Spleen (tissue), 11 donors: Measurements from ENCODE around the gene EPHB2. TPM values are rescaled to one million over a fixed set of nuclear protein-coding genes. Genes with fewer than 3 reads are reported as not detected.

ENCODE experiments used
- DNase-seq: peaks from one replicate; pipeline ENCODE4 v3.0.0-alpha.2; 2020
- H3K27ac ChIP-seq, 8 donors: fragments of 200-600 bp; sonication (generic) in 7 of 8; 1 replicate in 4 of 8; 2 replicates in 4 of 8; pipeline versions ENCODE4 v1.5.0 to v1.8.0; 2016 to 2021; ENCODE audit warnings: inconsistent platforms in 4 of 8, mild to moderate bottlenecking in 4 of 8, moderate library complexity in 1 of 8
- H3K27me3 ChIP-seq, 7 donors: fragments of 200-600 bp; sonication (generic) in 6 of 7; replicated peaks in 1 of 7; 1 replicate in 4 of 7; 2 replicates in 3 of 7; pipeline versions ENCODE4 v1.5.0 to v1.8.0; 2016 to 2021; ENCODE audit warnings: inconsistent platforms in 3 of 7, mild to moderate bottlenecking in 1 of 7
- H3K36me3 ChIP-seq, 6 donors: fragments of 200-600 bp; sonication (generic) in 5 of 6; 1 replicate in 4 of 6; 2 replicates in 2 of 6; pipeline versions ENCODE4 v1.5.0 to v1.8.0; 2016 to 2021; ENCODE audit warnings: inconsistent platforms in 2 of 6
- H3K4me1 ChIP-seq, 6 donors: fragments of 200-600 bp; sonication (generic) in 5 of 6; 1 replicate in 3 of 6; 2 replicates in 3 of 6; pipeline versions ENCODE4 v1.5.0 to v1.8.0; 2016 to 2021; ENCODE audit warnings: inconsistent platforms in 3 of 6
- H3K4me3 ChIP-seq, 8 donors: fragments of 200-600 bp; sonication (generic) in 7 of 8; 1 replicate in 4 of 8; 2 replicates in 4 of 8; pipeline versions ENCODE4 v1.5.0 to v1.8.0; 2016 to 2021; ENCODE audit warnings: inconsistent platforms in 4 of 8, mild to moderate bottlenecking in 4 of 8, moderate library complexity in 2 of 8
- H3K9me3 ChIP-seq, 8 donors: fragments of 200-600 bp; sonication (generic) in 7 of 8; 1 replicate in 4 of 8; 2 replicates in 4 of 8; pipeline versions ENCODE4 v1.5.0 to v1.8.0; 2016 to 2021; ENCODE audit warnings: inconsistent platforms in 4 of 8
- POLR2A ChIP-seq, 3 donors: fragments of 450-650 bp; IDR thresholded peaks; one replicate each; pipeline ENCODE4 v1.5.1; 2017; ENCODE audit warnings: antibody characterized with exemption in 3 of 3, mild to moderate bottlenecking in 1 of 3
- POLR2AphosphoS5 ChIP-seq, 3 donors: sonication (generic); formaldehyde crosslinking; IDR thresholded peaks; one replicate each; pipeline ENCODE4 v1.5.1; 2017; ENCODE audit warnings: antibody characterized with exemption in 3 of 3
- WGBS, 5 donors: extraction: QIAGEN DNeasy Blood & Tissue Kit in 3 of 5; methylation state at CpG; one replicate each; pipeline versions ENCODE4 v1.1.5 to v1.1.7; 2013 to 2018; 5-methylcytosine and 5-hydroxymethylcytosine counted together
- intact Hi-C: fragments of 100-400 bp; cut with DNase I; formaldehyde crosslinking; loops from one replicate; pipeline ENCODE4 v1.15.0; 2023; ENCODE audit warnings: low total_unique reads
- polyA plus RNA-seq, 3 donors: library from polyadenylated mRNA; stranded (reverse); fragments of 200-250 nt; gene quantifications; one replicate each; pipeline ENCODE4 v1.2.1, GENCODE V29; 2013
- total RNA-seq, 7 donors: library from RNA; depleted of rRNA in 3 of 7; stranded (reverse); fragments of >200 nt in 3 of 7; fragmentation: NEBNext Ultra II Directional in 4 of 7; extraction: Animal tissue kit (Norgen Biotek cat#: 25700) in 4 of 7; gene quantifications; one replicate each; pipeline versions ENCODE4 v1.1.0 to v1.2.1, GENCODE V29; 2016 to 2021
- TF ChIP-seq, protein P1 (sequence below), 11 experiments: fragments of 200-600 bp in 7 of 11; fragments of 450-650 bp in 4 of 11; sonication (generic) in 4 of 11; IDR thresholded peaks in 8 of 11; conservative IDR thresholded peaks in 3 of 11; 1 replicate in 7 of 11; 2 replicates in 4 of 11; pipeline versions ENCODE4 v1.4.0 to v1.8.0; 2016 to 2021; ENCODE audit warnings: antibody characterized with exemption in 11 of 11, inconsistent platforms in 4 of 11, mild to moderate bottlenecking in 1 of 11
- donor health status: healthy with polysubstance abuse.
- donor health status: DM: no; HTN: no; CAD: no; lungs with moderate emphysema.
- donor health status: DM: no; HTN: no; CAD: no.
- donor health status: Bipolar disorder and iron deficiency.
- donor health status: healthy.
- donor health status: DM: no; HTN: no; CAD: no.
- donor health status: DM: yes; HTN: yes; CAD: no.

Gene EPHB2
- total and polyA plus RNA-seq, 10 donors, result 0.67 to 9.3 (median 6.3) TPM

DNA sequence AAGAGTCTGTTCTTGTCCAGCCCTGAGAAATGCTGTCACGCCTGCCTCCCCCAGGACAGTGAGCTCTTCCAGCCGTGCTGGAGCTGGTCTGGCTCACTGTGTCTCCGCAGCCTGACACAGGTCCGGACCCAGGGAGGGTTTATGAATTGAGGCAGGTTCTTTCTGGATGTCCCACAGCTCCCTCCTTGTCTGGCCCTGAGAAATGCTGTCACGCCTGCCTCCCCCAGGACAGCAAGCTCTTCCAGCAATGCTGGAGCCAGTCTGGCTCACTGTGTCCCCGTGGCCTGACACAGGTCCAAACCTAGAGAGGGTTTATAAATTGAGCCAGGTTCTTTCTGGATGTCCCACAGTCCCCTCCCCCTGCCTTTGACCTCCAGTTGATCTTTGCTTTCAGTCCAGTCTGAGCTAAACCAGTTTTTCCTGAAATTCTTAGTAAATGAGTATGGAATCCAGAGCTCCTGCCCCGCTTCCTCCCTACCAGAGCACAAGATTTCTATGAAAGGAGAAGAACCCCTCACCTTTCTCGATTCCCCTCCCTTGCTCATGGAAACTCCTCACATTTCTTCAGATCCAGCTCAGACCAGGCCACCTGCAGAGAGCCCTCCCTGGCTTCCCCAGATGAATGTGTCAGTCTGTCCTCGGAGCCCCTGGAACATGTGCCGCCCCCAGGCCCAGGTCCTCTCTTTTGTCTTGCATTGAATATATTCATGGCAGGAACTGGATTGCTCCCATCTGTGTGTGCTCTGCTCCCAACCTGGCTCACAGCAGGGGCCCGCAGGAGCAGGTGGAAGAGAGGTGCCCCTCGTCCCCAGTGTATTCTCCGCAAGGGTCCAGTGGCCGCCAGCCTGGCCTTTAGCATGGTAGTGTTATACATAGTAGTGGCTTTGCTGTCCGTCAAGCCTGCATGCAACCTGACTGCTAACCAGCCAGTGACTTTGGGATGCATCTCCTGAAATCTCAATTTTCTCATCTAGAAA, 116.3 kb downstream of the EPHB2 start:
- 71 to 89% (median 83%) methylated on average over 11 to 15 of the region's 15 CpGs for WGBS, 5 donors
- Histone ChIP-seq H3K9me3 (no peaks in the 10 kb centered on the region), H3K27me3 (peaks cover 0 to 7% (median 0%) of the 10 kb centered on the region in 7 donors), H3K36me3 (no peaks in the 10 kb centered on the region), H3K4me1 (no peaks in the 10 kb centered on the region), H3K27ac (peak overlapping the region in 1 of 8 donors; percentile 30), H3K4me3 (no peak overlapping the region)
- TF ChIP-seq, protein P1, sequence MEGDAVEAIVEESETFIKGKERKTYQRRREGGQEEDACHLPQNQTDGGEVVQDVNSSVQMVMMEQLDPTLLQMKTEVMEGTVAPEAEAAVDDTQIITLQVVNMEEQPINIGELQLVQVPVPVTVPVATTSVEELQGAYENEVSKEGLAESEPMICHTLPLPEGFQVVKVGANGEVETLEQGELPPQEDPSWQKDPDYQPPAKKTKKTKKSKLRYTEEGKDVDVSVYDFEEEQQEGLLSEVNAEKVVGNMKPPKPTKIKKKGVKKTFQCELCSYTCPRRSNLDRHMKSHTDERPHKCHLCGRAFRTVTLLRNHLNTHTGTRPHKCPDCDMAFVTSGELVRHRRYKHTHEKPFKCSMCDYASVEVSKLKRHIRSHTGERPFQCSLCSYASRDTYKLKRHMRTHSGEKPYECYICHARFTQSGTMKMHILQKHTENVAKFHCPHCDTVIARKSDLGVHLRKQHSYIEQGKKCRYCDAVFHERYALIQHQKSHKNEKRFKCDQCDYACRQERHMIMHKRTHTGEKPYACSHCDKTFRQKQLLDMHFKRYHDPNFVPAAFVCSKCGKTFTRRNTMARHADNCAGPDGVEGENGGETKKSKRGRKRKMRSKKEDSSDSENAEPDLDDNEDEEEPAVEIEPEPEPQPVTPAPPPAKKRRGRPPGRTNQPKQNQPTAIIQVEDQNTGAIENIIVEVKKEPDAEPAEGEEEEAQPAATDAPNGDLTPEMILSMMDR (IDR thresholded peaks at IDR 0.05 in 8 of 11, conservative IDR thresholded peaks at IDR 0.05 in 3 of 11), result no peak
- TF ChIP-seq POLR2AphosphoS5 (IDR thresholded peaks at IDR 0.05), result no peak
- no peak for TF ChIP-seq POLR2A (IDR thresholded peaks at IDR 0.05)
- intact Hi-C loops, result no loop called here
- DNase-seq, result peak; percentile 51

GRCh38 chr1:22827666-22828483, 117.2 kb downstream of the EPHB2 start:
- H3K36me3 ChIP-seq, result no peaks in the 10 kb centered on the region
- TF ChIP-seq, protein P1 (IDR thresholded peaks at IDR 0.05 in 8 of 11, conservative IDR thresholded peaks at IDR 0.05 in 3 of 11), result no peak
- no peak for TF ChIP-seq POLR2AphosphoS5 (IDR thresholded peaks at IDR 0.05)
- no peak for TF ChIP-seq POLR2A (IDR thresholded peaks at IDR 0.05)
- DNase-seq, result peak; percentile 34
- no peak overlapping the region for H3K4me3 ChIP-seq
- no peak overlapping the region for H3K27ac ChIP-seq
- WGBS, 5 donors, result 78 to 90% (median 86%) methylated on average over 9 of the region's 9 CpGs
- H3K4me1 ChIP-seq, result no peaks in the 10 kb centered on the region
- no peaks in the 10 kb centered on the region for H3K9me3 ChIP-seq
- intact Hi-C loops, result no loop called here
- H3K27me3 ChIP-seq, result peaks cover 0 to 10% (median 0%) of the 10 kb centered on the region in 7 donors

GRCh38 chr1:22828484-22829308, 118.1 kb downstream of the EPHB2 start:
- peak; percentile 61 for DNase-seq
- no peaks in the 10 kb centered on the region for H3K36me3 ChIP-seq
- H3K27ac ChIP-seq, result no peak overlapping the region
- WGBS, 5 donors, result 82 to 89% (median 88%) methylated on average over 15 of the region's 15 CpGs
- intact Hi-C loops, result no loop called here
- peaks cover 0 to 10% (median 0%) of the 10 kb centered on the region in 7 donors for H3K27me3 ChIP-seq
- H3K9me3 ChIP-seq, result no peaks in the 10 kb centered on the region
- H3K4me3 ChIP-seq, result no peak overlapping the region
- TF ChIP-seq POLR2A (IDR thresholded peaks at IDR 0.05) (no peak), POLR2AphosphoS5 (IDR thresholded peaks at IDR 0.05) (no peak)
- TF ChIP-seq, protein P1 (IDR thresholded peaks at IDR 0.05 in 8 of 11, conservative IDR thresholded peaks at IDR 0.05 in 3 of 11), result no peak
- H3K4me1 ChIP-seq, result no peaks in the 10 kb centered on the region
